GM21786 (cell line): ENCODE measurements around the gene THRB.

Experiments used
- ATAC-seq: cut with Tn5 transposase; IDR thresholded peaks from one replicate; pipeline ENCODE4 v1.9.1; 2021; ENCODE audit not compliant: unreplicated experiment

Gene THRB

DNA sequence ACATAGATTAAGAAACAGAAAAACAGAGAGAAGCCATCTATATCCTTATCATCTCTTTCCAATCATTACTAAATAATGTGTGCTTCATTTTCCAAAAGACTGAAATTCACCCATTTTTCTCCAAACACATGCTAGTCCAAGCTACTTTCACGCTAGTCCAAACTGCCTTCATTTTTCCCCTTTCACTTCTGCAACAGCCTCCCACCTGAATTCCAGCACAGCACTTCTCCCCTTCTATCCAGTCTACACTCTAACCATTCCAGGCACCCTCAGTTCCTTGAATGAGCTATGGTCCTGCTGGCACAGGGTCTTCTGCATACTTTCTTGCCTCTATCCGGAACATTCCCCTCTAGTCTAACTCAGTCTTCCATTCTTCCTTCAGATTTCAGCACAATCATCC, 112.0 kb downstream of the THRB start:
- no peak for ATAC-seq

- no peak for ATAC-seq
Measured at GRCh38 chr3:24379936-24380335, 114.7 kb downstream of the THRB start.

GRCh38 chr3:24378313-24378712, 116.3 kb downstream of the THRB start:
- no peak for ATAC-seq

DNA sequence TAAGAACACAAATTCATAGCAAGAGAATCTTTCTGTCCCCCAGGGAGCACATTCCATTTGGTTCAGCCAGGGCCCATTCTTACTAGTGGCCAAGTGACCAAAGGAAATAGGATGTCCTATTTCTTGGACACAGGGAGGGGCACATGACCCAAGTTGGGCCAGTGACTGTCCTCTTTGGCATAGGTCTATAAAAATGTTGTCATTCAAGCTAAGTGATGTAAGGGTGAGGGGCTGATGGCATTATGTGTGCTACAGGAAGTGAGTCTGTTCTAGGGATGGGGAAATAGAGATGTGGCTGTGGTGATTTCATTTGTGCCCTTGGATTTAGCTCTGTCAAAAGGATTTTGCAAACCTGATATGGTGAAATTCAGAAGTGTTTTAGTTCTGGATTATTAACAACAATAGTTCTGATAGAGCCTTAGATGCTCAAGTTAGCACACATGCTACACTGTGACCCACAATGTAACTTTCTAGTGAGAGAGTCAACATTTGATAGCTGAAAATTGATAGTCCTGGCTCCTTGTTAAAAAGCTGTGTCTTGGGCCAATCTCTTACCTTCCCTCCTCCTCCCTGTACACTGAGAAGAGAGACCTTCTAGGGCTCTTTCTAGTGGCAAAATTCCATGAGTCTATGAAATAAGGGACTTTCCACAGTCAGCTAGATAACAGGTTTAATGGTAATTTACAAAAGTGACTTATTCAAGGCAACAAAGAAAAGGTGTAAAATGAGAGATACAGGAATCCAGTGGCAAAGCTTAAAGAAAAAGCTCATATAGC, 117.2 kb downstream of the THRB start:
- no peak for ATAC-seq

DNA sequence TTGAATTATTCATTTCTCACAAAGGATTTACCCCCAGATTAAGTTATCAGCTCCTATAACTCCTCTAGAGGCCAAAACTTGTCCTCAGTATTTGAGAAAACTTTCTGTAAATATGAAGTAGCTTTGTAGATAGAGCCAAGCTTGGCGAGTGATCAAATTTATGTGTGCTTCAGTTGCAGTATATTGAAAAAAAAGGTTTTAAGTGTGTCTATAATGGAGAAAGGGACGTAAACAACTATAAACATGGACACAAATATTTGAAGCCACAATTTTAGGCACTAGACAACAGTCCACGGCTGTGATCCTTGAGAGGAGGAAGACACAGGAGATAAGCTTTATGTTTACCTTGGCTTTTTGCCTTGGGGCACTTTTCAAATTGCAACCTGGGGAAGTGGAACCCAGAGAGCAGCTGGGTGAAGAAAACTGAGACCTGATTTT, 118.7 kb downstream of the THRB start:
- no peak for ATAC-seq

DNA sequence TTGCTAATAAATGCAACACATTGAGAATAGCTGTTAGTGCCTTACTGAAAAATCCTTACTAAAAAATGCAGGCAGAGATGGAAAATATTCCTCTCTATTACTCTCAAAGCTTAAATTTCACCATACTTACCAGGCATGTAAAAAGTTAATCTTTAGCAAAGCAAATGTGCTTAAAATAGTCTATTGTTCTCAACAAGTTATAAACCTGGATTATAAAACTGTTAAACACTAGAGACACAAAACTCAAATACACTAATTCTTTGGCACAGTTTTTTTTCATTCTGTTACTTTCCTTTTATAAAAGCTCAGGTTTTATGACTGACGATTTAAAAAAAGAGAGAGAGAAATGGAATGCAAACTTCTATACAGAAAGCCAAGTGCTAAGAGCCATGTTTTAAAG, 119.8 kb downstream of the THRB start:
- no peak for ATAC-seq

GRCh38 chr3:24373198-24373959, 121.3 kb downstream of the THRB start:
- ATAC-seq: no peak

GRCh38 chr3:24372559-24373197, 122.0 kb downstream of the THRB start:
- ATAC-seq: no peak

- ATAC-seq: no peak
Measured at GRCh38 chr3:24370352-24371090, 124.1 kb downstream of the THRB start.

DNA sequence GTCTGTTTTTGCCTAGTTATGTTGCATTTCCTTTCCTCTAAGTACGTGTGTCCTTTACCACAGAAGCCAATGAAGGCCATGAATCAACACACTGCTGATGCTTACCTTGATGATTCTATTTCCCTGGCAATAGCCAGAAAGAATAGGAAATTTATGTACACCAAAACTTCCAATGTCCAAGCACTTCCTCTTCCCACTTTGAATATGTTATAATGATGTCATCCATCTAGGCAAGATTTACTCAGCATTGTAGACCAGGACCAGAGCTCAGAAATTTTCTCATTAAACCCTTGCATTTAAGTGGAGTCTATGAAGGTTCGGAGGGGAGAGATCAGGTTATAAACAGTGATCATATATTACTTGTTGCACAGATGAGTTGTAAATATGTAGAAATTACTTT, 126.0 kb downstream of the THRB start:
- no peak for ATAC-seq

GRCh38 chr3:24367664-24368264, 126.9 kb downstream of the THRB start:
- no peak for ATAC-seq

GRCh38 chr3:24367216-24367615, 127.4 kb downstream of the THRB start:
- ATAC-seq: no peak

- no peak for ATAC-seq
Measured at GRCh38 chr3:24365168-24365567, 129.5 kb downstream of the THRB start.

DNA sequence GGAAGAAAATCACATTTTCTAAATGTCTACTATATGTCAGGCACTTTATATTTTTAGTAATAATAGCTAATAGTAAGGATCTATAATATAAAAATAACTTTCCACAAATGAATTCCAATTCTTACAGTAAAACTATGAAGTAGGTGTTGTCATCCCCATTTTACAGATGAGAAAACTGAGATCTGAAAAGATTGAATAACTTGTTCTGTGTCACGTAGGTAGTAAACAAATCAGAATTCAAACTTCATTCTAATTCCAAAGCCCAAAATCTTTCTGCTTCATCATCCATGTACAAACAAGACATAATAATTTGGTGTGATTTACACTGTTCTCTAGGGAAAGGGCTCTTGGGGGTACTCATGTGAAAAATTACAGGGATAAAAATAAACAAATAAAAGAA, 130.3 kb downstream of the THRB start:
- ATAC-seq: no peak

GRCh38 chr3:24363242-24363641, 131.4 kb downstream of the THRB start:
- ATAC-seq: no peak

GRCh38 chr3:24361623-24362022, 133.0 kb downstream of the THRB start:
- no peak for ATAC-seq

DNA sequence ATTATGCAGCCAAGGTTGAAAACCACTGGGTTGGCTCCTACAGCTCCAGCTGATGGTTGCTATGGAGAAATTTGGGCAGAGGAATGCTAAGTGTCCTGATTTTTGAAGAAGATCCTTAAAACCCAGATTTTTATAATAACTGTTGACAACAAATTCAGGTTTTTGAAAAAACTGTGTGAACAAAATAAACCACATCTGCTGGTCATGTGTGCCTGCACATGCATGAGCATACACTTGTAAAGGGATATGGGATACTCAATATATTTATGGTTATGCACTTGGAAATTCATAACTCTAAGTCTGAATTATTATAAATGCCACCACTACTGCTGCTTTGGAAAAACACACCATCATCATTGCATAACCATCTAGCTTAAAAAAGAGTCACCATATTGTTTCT, 133.7 kb downstream of the THRB start:
- ATAC-seq: no peak

DNA sequence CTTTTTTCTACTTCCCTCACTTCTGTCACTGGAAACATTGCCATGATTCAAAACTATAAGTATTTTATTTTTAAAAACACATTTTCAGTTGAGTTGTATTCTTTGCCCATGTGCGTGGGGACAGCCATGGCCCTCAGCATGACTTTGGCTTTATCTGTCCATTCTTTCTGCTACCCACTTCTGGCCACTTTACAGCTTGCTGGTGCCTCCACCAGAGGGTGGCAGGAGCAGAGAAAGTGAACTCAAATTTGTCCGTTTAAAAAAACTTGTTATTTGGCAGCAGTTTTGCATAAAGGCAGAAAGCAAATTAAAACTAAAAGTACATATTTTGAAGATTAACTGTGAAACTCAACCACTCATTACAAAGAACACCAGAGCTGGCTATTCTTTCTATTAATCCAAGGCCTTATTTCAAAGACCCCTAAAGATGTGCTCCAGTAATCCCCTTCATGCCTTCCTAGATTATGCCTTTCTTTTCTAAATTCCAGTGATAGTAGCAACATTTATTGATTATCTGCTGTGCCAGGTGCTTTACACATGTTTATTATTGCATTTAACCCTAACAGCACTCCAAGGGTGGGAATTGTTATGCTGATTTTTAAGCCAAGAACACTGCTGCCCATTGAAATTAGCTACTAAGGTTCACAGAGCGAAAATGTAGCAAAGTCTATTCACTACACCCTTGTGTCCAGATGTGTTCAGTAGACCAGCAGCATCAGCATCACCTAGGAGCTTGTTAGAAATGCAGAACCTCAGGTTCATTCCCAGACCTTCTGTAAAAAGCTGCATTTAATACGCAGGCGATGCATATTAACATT, 134.8 kb downstream of the THRB start:
- no peak for ATAC-seq

- no peak for ATAC-seq
Measured at GRCh38 chr3:24359102-24359501, 135.5 kb downstream of the THRB start.

- no peak for ATAC-seq
Measured at GRCh38 chr3:24357635-24358034, 137.0 kb downstream of the THRB start.
